ENCODE results near the gene KRTAP5-11.

GRCh38 chr11:71566081-71566620 lies 16.5 kb downstream of the KRTAP5-11 start:
- TF ChIP-seq CTCF (IDR thresholded peaks at IDR 0.05), result no peak
- no peak for TF ChIP-seq EZH2phosphoT487 (IDR thresholded peaks at IDR 0.05)
- no peak for TF ChIP-seq EZH2 (IDR thresholded peaks at IDR 0.05)

Data from neural progenitor cell (in vitro differentiated cells).